Measurements from ENCODE around the gene KRT80.

GRCh38 chr12:52204931-52205505 lies 13.2 kb upstream of the KRT80 start:
- no peak for TF ChIP-seq REST (IDR thresholded peaks at IDR 0.05)
- no peak for TF ChIP-seq CTCF (IDR thresholded peaks at IDR 0.05)
- TF ChIP-seq TFCP2L1 (CRISPR knock-in tag; IDR thresholded peaks at IDR 0.05): no peak
